HG03025 (cell line): Measurements from ENCODE around the gene SYCN.

Experiments
- ATAC-seq: cut with Tn5 transposase; IDR thresholded peaks from one replicate; pipeline ENCODE4 v1.9.1; 2021; ENCODE audit warnings: mild to moderate bottlenecking, moderate library complexity; ENCODE audit not compliant: unreplicated experiment, low FRiP score

SYCN gene

DNA sequence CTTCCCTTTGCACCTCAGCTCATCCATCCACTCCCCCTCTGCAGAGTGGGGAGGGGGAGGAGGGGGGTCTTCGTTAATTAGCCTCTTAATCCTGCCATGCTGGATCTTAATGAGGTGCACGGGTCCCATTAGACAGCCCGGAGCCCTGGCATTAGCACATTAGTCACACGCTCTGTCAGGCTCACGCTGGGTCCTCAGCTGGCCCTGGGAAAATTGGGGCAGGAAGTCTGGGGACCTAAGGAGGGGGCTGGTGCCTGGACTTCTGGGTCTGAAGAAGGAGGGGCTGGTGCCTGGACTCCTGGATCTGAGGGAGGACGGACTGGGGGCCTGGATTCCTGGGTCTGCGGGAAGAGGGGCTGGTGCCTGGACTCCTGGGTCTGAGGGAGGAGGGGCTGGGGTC, 7.7 kb downstream of the SYCN start:
- ATAC-seq = no peak

DNA sequence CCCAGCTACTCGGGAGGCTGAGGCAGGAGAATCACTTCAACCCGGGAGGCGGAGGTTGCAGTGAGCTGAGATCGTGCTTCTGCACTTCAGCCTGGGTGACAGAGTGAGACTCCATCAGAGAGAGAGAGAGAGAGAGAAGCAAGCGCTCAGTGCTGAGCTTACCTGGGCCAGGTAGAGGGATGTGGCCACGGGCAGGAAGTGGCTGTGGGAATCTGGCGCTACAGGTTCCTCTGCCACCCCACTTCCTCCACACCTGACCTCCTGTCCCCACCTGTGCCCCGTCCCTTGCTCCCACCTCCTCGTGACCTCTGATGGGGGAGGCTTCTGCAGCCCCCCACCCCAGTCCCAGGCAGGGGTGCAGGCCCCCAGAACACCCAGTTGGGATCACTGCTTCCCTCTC, 8.3 kb downstream of the SYCN start:
- no peak for ATAC-seq

DNA sequence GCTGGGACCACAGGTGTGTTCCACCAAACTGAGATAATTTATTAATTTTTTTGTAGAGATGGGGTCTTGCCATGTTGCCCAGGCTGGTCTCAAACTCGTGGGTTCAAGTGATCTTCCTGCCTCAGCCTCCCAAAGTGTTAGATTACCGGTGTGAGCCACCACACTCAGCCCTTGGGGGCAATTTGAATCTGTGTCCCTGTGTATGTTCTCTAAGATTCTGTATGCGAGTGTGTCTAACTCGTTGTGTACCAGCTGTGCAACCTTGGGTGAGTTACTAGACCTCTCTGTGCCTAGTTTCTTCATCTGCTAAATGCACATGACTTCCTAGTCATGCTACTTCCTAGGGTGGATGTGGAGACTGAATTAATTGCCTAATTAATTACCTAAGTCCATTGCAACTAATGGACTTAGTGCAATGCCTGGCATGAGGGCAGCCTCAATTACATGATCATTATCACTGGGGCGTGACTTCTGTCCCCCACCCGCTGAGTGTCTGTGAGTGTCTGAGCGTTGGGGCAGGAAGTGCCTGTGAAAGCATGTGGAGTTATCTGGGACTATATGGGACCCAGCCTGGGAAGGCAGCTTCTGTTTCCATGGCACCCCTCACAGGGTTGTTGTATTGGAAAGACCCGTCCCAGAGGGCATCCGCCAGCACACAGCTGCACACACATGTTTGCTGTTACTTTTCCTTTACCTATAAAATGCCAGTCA, 9.1 kb downstream of the SYCN start:
- ATAC-seq = no peak

DNA sequence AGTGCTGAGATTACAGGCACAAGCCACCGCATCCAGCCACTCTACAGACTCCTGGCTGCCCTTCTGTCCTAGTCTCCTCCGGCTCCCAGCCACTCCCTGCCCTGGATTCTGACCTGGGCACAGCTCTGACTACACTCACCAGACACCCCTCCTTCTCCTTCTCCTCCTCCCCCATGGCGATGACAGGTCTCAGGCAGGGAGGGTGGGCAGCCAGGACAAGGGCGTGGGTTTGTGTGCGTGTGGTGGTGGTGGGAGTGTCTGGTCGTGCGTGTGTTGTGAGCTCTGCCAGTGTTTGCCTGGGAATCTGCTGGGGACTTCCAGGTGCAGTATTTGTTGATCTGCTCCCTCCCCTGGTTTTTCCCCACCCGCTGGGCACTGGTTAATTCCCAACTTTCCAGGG, 10.3 kb downstream of the SYCN start:
- ATAC-seq = no peak

DNA sequence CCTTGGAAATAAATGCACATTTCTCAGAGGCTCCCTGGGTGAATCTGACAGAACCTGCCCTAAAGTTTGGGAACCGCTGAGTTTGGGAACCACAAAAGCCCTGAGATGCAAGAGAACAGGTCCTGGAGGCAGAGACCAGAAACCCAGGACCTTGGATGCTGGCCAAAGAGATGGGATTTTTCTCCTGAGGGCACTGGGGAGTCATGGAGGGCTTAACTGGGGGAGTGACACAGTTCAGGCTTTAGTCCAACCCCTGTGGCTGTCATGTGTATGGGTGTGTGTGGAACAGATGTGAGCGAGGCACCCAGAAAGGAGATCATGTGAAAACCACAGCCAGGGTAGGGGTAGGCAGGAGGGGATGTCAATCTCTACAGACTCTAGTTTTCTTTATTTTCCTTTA, 11.2 kb downstream of the SYCN start:
- ATAC-seq = no peak

DNA sequence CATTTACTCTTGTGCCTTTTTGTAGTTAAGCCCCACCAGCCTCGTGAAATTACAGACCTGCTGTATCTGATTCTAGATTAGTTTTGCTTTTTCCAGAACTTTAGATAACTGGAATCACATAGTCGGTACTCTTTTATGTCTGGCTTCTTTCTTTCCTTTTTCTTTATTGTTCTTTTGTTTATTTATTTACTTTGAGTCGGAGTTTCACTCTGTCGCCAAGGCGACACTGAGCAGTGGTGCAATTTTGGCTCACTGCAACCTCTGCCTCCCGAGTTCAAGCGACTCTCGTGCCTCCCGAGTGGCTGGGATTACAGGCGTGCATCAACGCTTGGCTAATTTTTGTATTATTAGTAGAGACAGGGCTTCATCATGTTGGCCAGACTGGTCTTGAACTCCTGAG, 13.3 kb downstream of the SYCN start:
- ATAC-seq = no peak

DNA sequence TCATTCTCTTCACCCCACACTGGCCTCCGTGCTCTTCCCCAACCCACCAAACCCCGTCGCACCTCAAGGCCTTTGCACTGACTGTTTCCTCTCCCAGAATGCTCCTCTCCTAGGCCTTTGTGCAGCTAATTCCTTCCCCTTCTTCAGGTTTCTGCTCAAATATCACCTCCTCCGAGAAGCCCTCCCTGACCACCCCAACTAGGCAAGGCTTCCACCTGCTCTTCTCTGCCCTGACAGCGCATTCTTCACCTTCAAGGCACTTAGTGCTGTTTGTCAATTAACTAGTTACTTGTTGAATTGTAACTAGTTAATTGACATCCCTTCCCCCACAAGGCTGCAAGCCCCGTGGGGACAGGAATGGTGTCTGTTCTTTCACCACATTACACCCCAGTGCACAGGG, 15.1 kb downstream of the SYCN start:
- ATAC-seq = no peak

DNA sequence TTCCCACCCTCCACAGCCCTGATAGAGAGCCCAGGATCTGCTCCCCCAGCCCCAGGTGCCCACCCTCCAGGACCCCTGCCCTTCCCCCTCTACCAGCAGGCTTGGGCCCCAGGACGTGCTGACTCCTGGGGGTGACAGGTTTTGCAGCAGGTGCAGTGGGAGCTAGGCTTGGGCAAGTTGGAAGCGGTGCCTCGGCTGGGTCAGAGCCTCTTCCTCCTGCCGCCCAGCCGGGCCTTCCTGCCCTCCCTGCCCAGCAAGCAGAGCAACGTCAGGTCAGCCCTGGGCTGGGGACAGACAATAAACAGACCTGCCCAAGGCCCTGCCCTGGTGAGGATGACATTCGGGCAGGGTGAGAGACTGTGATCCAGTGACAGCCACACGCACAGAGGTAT, 16.5 kb downstream of the SYCN start:
- no peak for ATAC-seq

DNA sequence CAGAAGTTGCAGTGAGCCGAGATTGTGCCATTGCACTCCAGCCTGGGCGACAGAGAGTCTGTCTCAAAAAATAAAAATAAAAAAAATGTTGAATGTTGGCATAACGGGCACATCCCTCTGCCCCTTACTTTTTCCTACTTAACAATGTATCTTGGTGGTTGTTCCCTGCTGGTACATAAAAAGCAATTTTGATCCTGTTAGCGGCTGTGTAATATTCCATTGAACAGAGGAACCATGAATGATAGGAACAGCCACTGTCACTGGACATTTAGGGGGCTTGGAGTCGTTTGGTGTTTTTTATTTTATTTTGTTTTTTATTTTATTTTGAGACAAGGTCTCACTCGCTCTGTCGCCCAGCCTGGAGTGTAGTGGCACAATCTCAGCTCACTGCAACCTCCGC, 17.7 kb downstream of the SYCN start:
- ATAC-seq = no peak

DNA sequence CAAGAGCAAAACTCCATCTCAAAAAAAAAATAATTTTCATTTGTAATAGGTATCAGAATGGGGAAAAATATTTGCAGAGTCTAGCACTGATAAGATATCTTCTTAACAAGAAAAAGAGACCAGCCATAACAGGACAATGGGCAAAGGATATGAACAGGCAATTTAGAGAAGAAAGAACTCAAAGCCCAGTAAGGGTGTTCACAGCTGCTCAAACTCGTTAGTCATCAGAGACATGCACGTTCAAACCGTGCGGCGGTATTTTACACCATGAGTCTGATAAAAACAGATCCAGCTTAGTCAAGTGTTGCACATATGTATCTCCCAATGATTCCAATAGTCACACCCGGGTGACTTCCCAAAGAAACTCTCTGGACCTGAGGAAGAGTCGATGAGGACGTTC, 21.0 kb downstream of the SYCN start:
- no peak for ATAC-seq

DNA sequence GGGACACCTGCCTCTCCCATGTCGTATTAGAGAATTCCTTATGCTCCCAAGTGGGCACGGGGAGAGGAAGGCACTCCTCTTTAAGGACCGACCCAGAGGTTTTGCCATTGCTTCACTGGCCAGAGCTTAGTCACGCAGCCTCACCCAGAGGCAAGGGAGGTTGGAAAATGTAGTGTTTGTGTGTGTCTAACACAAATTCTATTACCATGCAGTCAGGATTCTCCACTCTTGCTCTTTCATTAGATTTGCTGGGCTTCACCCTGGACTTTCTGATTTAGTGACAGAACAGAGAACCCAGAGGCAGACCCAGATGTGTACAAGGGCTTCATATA, 21.9 kb downstream of the SYCN start:
- ATAC-seq = no peak

DNA sequence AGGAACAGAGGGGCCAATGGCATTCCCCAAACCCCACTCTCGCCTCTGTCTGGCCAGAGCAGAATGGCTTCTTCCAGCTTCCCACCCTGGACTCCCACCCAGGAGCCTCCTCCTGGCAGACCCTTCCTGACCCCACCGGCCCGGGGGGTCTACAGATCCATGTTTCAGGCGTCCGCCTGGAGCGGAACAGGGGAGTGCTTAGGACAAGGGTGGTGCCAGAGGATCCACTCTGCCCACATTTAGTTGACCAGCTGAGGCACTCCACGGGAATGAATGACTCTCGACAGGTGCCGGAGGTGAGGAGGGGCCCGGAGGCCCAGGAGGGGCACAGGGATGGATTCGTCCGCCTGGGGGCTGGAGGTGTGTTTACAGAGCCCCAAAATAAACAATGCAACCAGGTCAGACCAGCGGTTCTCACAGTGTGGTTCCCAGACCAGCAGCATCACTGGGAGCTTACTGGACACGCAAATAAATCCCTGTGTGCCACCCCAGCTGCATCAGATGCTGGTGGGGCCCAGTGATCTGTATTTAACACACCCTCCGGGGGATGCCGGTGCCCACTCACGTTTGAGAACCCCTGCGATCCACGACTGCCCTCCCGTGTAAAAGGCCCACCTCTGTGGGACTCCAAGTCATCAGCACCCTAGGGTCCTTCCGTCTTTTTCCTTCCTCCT, 22.4 kb downstream of the SYCN start:
- no peak for ATAC-seq

DNA sequence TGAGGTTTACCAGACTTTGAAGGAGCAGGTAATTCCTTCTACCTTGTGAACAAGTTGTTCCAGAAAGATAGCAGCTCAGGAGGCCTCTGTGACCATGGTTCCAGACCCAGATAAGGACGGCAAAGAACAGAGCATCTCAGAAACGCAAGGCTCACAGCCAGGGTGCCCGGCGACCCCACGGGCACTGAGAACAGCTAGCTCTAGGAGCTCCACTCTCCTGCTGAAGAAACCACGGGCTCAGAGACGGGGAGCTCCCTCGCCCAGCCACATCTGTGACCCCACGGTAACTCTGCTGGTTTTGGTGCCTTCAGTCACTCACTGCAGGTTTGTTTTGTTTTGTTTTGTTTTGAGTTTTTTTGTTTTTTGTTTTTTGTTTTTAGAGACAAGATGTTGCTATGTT, 23.3 kb downstream of the SYCN start:
- no peak for ATAC-seq

DNA sequence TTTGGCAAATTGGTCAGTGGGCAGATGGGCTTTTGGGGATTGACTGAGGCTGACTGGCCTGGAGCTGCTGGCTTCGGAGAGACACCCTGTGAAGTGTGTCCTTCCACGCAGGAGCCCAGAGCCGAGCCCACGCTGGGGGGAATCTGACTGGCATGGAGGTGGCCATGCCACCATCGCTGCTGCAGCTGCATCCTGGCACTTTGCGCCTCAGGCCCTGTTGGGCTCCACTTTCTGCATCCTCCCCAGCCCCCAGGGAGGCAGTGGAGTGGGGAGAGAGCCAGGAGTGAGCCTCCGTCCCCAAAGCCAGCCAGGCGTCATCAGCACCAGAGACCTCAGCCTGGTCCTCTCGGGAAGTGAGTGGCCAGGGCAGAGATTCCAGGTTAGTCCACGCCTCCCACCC, 24.3 kb downstream of the SYCN start:
- ATAC-seq = no peak

DNA sequence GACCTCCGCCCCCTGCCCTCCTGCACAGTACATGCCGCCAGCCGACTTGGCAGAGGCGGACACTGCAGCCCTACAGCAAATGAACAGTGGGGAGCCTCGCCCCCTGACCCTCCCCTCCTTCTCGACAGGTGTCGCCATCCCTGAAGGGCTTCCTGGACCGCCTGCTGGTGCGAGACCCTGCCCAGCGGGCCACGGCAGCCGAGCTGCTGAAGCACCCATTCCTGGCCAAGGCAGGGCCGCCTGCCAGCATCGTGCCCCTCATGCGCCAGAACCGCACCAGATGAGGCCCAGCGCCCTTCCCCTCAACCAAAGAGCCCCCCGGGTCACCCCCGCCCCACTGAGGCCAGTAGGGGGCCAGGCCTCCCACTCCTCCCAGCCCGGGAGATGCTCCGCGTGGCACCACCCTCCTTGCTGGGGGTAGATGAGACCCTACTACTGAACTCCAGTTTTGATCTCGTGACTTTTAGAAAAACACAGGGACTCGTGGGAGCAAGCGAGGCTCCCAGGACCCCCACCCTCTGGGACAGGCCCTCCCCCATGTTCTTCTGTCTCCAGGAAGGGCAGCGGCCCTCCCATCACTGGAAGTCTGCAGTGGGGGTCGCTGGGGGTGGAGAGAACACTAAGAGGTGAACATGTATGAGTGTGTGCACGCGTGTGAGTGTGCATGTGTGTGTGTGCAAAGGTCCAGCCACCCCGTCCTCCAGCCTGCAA, 25.6 kb downstream of the SYCN start:
- ATAC-seq = no peak

DNA sequence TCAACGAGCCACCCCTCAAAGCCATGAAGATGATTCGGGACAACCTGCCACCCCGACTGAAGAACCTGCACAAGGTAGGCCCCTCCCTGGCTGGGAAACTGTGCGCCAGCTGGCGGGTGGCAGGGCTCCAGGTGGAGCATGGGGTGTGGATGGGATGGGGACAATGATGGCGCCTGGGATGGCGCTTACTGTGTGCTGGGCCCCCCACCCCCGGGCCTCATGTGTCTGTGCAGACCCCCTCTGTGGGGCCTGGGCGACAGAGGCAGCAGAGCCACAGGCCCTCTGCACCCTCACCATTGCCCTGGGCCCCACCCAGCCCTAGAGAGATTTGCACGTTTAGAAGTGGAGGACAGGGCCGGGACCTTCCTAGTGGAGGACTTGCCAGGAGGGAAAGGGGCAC, 26.3 kb downstream of the SYCN start:
- ATAC-seq = no peak

DNA sequence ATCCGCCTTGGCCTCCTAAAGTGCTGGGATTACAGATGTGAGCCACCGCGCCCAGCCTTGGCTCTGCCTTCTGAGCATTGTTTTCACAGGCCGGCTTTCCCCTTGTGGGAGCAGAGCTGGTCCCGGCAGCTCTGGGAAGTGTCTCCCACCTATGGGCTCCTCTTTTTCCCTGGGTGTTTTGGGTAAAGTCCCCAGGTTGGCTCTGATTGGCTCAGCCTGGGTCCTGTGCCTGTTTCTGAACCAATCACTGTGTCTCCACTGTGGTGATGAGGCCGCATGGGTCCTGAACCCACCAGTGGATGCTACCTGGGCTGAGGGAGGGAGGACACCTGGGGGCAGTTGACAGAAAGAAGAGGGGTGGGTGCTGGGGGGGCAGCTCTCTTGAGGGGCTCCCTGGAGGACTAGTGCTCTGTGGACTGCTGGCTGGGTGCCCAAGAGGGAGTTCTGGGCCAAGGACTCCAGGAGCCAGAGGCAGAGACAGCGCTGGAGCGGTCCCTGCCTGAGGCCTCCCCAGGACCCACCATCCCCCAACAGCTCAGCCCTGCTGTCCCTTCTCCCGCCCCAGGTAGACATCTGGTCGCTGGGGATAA, 26.9 kb downstream of the SYCN start:
- no peak for ATAC-seq

DNA sequence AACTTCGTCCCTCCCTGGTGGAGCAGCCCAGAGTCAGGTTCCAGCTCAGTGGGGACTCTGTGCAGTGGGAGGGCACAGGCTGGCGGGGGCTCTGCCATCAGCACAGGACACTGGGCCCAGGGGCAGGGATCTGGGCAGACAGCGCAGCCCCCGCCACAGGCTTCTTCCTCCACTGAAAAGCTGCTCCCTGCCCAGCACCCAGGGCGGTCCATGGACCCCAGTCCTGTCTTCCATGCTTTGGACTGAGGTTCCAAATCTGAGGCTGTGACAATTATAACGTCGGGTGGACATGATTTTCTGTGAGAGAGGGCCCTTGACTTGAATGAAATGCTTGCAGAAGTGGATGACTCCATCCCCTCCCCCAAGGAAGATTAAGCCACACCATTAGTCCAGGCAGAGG, 28.5 kb downstream of the SYCN start:
- no peak for ATAC-seq

DNA sequence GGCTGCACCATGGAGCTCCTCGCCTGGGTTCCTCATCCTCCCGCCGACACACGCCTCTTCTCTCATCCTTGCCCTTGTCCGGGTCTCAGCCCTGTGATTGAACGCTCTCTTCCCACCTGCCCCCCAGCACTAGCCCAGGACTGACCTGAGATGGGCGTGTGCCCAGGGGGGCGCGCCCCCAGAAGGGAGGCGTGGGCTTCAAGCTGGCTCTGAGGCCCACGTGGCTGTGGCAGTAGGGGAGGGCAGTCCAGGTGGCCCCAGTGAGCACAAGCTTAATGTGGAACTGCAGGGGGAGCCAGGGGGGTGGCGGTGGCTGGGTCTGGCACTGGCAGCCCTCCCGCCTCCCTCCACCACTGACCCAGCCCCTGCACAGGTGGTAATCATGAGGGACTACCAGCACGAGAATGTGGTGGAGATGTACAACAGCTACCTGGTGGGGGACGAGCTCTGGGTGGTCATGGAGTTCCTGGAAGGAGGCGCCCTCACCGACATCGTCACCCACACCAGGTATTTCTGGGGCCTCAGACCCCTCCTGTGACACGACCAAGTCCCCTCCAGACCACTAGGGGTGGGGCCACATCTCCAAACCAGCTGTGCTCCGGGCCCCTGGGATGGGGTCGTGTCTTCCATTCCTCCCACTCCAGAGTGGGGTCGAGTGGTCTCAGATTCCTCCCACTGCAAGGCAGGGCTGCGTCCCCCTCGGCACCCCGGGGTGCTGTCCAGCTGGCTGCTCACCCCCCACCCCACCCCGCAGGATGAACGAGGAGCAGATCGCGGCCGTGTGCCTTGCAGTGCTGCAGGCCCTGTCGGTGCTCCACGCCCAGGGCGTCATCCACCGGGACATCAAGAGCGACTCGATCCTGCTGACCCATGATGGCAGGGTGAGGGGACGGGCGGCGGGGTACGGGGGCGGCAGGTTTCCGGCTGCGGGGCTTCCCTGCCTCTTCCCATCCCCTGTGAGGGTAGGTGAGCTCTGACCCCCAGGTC, 29.2 kb downstream of the SYCN start:
- ATAC-seq = no peak

DNA sequence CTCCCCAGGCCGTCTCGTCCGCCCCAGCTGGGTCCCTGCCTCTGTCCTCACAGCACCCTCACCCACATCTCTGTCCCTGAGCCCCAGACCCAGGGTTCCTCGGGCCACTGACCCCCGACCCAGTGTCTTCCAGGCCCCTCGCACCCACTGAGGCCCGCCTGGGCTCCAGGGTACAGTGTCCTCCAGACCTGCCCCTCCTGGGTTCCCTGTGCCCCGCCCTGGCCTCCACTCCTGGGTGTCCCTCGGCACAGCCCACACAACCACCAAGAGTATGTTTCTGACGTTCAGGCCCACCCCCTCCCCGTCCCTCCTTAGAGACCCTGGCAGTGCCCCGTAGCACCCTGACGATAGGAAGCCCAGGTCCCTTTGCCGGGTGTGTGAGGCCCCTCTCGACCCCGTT, 29.9 kb downstream of the SYCN start:
- ATAC-seq = no peak
